ENCODE results near the gene E4F1.

GRCh38 chr16:2250652-2251295, 27.4 kb downstream of the E4F1 start:
- TF ChIP-seq POLR2A (IDR thresholded peaks at IDR 0.05) (no peak), CTCF (IDR thresholded peaks at IDR 0.05) (no peak)
